IMR-90 (cell line): Measurements from ENCODE around the gene PRRG2. TPM values are rescaled to one million over a fixed set of nuclear protein-coding genes. Genes with fewer than 3 reads are reported as not detected.

Source experiments
- ATAC-seq: fragments of 200-7000 bp; cut with Tn5 transposase; 2 replicates; pipeline ENCODE4 v1.9.1; 2020; ENCODE audit warnings: low read depth, mild to moderate bottlenecking, moderate library complexity
- BruUV-seq: library from RNA; stranded (reverse); fragments of 400-500 nt; replicated peaks from 2 replicates; lab custom pipeline; 2021; lab: Mats Ljungman, UMichigan
- CTCF ChIA-PET: fragments of 300-600 bp; formaldehyde crosslinking; extraction: SDS; loops from one replicate; lab custom pipeline; 2021; ENCODE audit warnings: antibody characterized with exemption; lab: Yijun Ruan, JAX
- POLR2A ChIA-PET: fragments of 300-600 bp; sonication (Branson Sonifier 250); formaldehyde crosslinking; loops from one replicate; lab custom pipeline; 2022; ENCODE audit warnings: antibody characterized with exemption; ENCODE audit not compliant: unreplicated experiment; lab: Charles Lee
- DNase-seq: peaks from one replicate; pipeline ENCODE4 v3.0.0; 2013
- H2AFZ ChIP-seq: replicated peaks from 2 replicates; pipeline ENCODE3; 2013; ENCODE audit warnings: low read length, mild to moderate bottlenecking; ENCODE audit not compliant: poor library complexity
- H2AK5ac ChIP-seq: 2 replicates; pipeline ENCODE4 v1.6.1; 2013; ENCODE audit warnings: low read depth, low read length, inconsistent platforms
- H2AK9ac ChIP-seq: replicated peaks from 2 replicates; pipeline ENCODE3; 2013; ENCODE audit warnings: mild to moderate bottlenecking, low read depth, low read length, moderate library complexity; ENCODE audit not compliant: poor library complexity
- H2BK120ac ChIP-seq: 2 replicates; pipeline ENCODE4 v1.6.1; 2013; ENCODE audit warnings: low read depth, low read length, inconsistent platforms
- H2BK15ac ChIP-seq: 3 replicates; pipeline ENCODE4 v1.6.1; 2013; ENCODE audit warnings: low read depth, low read length, inconsistent platforms
- H2BK20ac ChIP-seq: 2 replicates; pipeline ENCODE4 v1.6.1; 2013; ENCODE audit warnings: low read depth, mild to moderate bottlenecking, inconsistent platforms, low read length, moderate library complexity
- H2BK5ac ChIP-seq: 2 replicates; pipeline ENCODE4 v1.6.1; 2013; ENCODE audit warnings: mild to moderate bottlenecking, low read depth, low read length, inconsistent platforms; ENCODE audit not compliant: poor library complexity, severe bottlenecking
- H3K14ac ChIP-seq: replicated peaks from 2 replicates; pipeline ENCODE4 v1.6.1; 2013; ENCODE audit warnings: low read depth, low read length, inconsistent platforms
- H3K18ac ChIP-seq: 2 replicates; pipeline ENCODE4 v1.6.1; 2013; ENCODE audit warnings: low read depth, low read length, control low read depth
- H3K23ac ChIP-seq: 2 replicates; pipeline ENCODE4 v1.6.1; 2013; ENCODE audit warnings: low read depth, low read length, inconsistent platforms
- H3K27ac ChIP-seq: 2 replicates; pipeline ENCODE4 v1.5.1; 2013; ENCODE audit warnings: mild to moderate bottlenecking, control low read depth, low read length; ENCODE audit not compliant: insufficient read depth
- H3K27me3 ChIP-seq: 2 replicates; pipeline ENCODE4 v1.6.1; 2013; ENCODE audit warnings: low read length; ENCODE audit not compliant: control insufficient read depth, insufficient read depth
- H3K36me3 ChIP-seq: 2 replicates; pipeline ENCODE4 v1.6.1; 2013; ENCODE audit warnings: low read length, mixed read lengths; ENCODE audit not compliant: control insufficient read depth, insufficient read depth
- H3K4ac ChIP-seq: 2 replicates; pipeline ENCODE4 v1.6.1; 2013; ENCODE audit warnings: low read depth, low read length, inconsistent platforms
- H3K4me1 ChIP-seq: 2 replicates; pipeline ENCODE4 v1.6.1; 2013; ENCODE audit warnings: low read length, mixed read lengths; ENCODE audit not compliant: control insufficient read depth, insufficient read depth
- H3K4me2 ChIP-seq: 2 replicates; pipeline ENCODE4 v1.6.1; 2013; ENCODE audit warnings: low read depth, mild to moderate bottlenecking, control low read depth, low read length, moderate library complexity
- H3K4me3 ChIP-seq: 2 replicates; pipeline ENCODE4 v1.5.1; 2013; ENCODE audit warnings: low read depth, mild to moderate bottlenecking, control low read depth, low read length, moderate library complexity; ENCODE audit not compliant: insufficient read depth
- H3K56ac ChIP-seq: 2 replicates; pipeline ENCODE4 v1.6.1; 2013; ENCODE audit warnings: low read length, inconsistent platforms; ENCODE audit not compliant: insufficient read depth; ENCODE audit errors: extremely low read depth
- H3K79me1 ChIP-seq, 2 experiments: 2 replicates each; pipeline ENCODE4 v1.6.1; 2013; ENCODE audit warnings: low read length in 2 of 2, inconsistent platforms in 1 of 2, low read depth in 1 of 2
- H3K9ac ChIP-seq: 2 replicates; pipeline ENCODE4 v1.6.1; 2013; ENCODE audit warnings: low read depth, low read length, control low read depth
- H3K9me1 ChIP-seq: 2 replicates; pipeline ENCODE4 v1.6.1; 2013; ENCODE audit warnings: low read length, inconsistent platforms; ENCODE audit not compliant: insufficient read depth
- H3K9me3 ChIP-seq: 2 replicates; pipeline ENCODE4 v1.6.1; 2013; ENCODE audit warnings: low read length; ENCODE audit not compliant: control insufficient read depth, insufficient read depth
- H4K20me1 ChIP-seq: 2 replicates; pipeline ENCODE4 v1.6.1; 2013; ENCODE audit warnings: low read length, inconsistent platforms; ENCODE audit not compliant: insufficient read depth
- H4K5ac ChIP-seq: 2 replicates; pipeline ENCODE4 v1.6.1; 2013; ENCODE audit warnings: mild to moderate bottlenecking, low read depth, low read length, control low read depth
- H4K8ac ChIP-seq, 2 experiments: 2 replicates each; pipeline ENCODE4 v1.6.1; 2013; ENCODE audit warnings: low read depth in 2 of 2, low read length in 2 of 2, control low read depth in 1 of 2, inconsistent platforms in 1 of 2
- H4K91ac ChIP-seq: 2 replicates; pipeline ENCODE4 v1.6.1; 2013; ENCODE audit warnings: low read depth, low read length, inconsistent platforms; ENCODE audit not compliant: insufficient read depth
- BHLHE40 ChIP-seq: fragments of 150-350 bp; IDR thresholded peaks from 2 replicates; pipeline ENCODE4 v1.6.1; 2016; ENCODE audit warnings: mild to moderate bottlenecking, low read depth, low read length
- CHD1 ChIP-seq: IDR thresholded peaks from 2 replicates; pipeline ENCODE4 v1.6.1; 2012; ENCODE audit warnings: low read depth, low read length, improper control_type of control experiment
- ELK1 ChIP-seq: fragments of 150-350 bp; IDR thresholded peaks from 2 replicates; pipeline ENCODE4 v1.6.1; 2016; ENCODE audit warnings: low read depth, mild to moderate bottlenecking, low read length, moderate library complexity, borderline replicate concordance
- FOS ChIP-seq: fragments of 150-350 bp; IDR thresholded peaks from 2 replicates; pipeline ENCODE4 v1.6.1; 2016; ENCODE audit warnings: low read depth, low read length
- MAFK ChIP-seq: IDR thresholded peaks from 2 replicates; pipeline ENCODE4 v1.6.1; 2012; ENCODE audit warnings: low read depth, low read length, improper control_type of control experiment
- MAZ ChIP-seq: IDR thresholded peaks from 2 replicates; pipeline ENCODE4 v1.6.1; 2012; ENCODE audit warnings: low read depth, mild to moderate bottlenecking, low read length, improper control_type of control experiment, moderate library complexity, borderline replicate concordance
- MXI1 ChIP-seq: IDR thresholded peaks from 2 replicates; pipeline ENCODE4 v1.6.1; 2012; ENCODE audit warnings: low read depth, mild to moderate bottlenecking, low read length, moderate library complexity, borderline replicate concordance
- NFE2L2 ChIP-seq: fragments of 150-350 bp; IDR thresholded peaks from 2 replicates; pipeline ENCODE4 v1.6.1; 2016; ENCODE audit warnings: low read depth, mild to moderate bottlenecking, low read length
- POLR2A ChIP-seq: IDR thresholded peaks from 2 replicates; pipeline ENCODE4 v1.6.1; 2012; ENCODE audit warnings: mild to moderate bottlenecking, low read depth, low read length
- RAD21 ChIP-seq: IDR thresholded peaks from 2 replicates; pipeline ENCODE4 v1.6.1; 2012; ENCODE audit warnings: low read length, improper control_type of control experiment
- RCOR1 ChIP-seq: IDR thresholded peaks from 2 replicates; pipeline ENCODE4 v1.6.1; 2012; ENCODE audit warnings: mild to moderate bottlenecking, low read length, improper control_type of control experiment; ENCODE audit not compliant: insufficient replicate concordance
- RFX5 ChIP-seq: IDR thresholded peaks from 2 replicates; pipeline ENCODE4 v1.8.0; 2012; ENCODE audit warnings: low read depth, mild to moderate bottlenecking, low read length, moderate library complexity
- SMC3 ChIP-seq: fragments of 150-350 bp; IDR thresholded peaks from 2 replicates; pipeline ENCODE4 v1.6.1; 2016; ENCODE audit warnings: low read depth, mild to moderate bottlenecking, antibody characterized with exemption, low read length, moderate library complexity
- WGBS, 2 experiments: methylation state at CpG; one replicate each; pipeline versions ENCODE4 v1.1.5 to v1.1.7; 2013; ENCODE audit warnings: missing lambda C conversion rate in 2 of 2; ENCODE audit not compliant: insufficient read length in 1 of 2; ENCODE audit errors: extremely low coverage in 2 of 2; 5-methylcytosine and 5-hydroxymethylcytosine counted together
- dilution Hi-C: fragments of 300-500 bp; cut with HindIII; formaldehyde crosslinking; loops from one replicate; pipeline ENCODE4 v1.14.3; 2018; ENCODE audit warnings: low sequenced_read_pairs; ENCODE audit not compliant: unreplicated experiment
- in situ Hi-C: fragments of 300-500 bp; cut with MboI; formaldehyde crosslinking; loops from 3 replicates; pipeline ENCODE4 v1.14.3; 2019; ENCODE audit warnings: low sequenced_read_pairs, inconsistent platforms, mixed read lengths
- intact Hi-C: fragments of 100-400 bp; cut with micrococcal nuclease; formaldehyde crosslinking; loops from 2 replicates; pipeline ENCODE4 v1.10.0; 2022
- polyA plus RNA-seq, 3 experiments: library from polyadenylated mRNA; depleted of rRNA; stranded (reverse); fragments of >200 nt; gene quantifications; 2 replicates each; pipeline ENCODE4 v1.2.3, GENCODE V29; 2012; ENCODE audit warnings: low replicate concordance in 1 of 3
- total RNA-seq: library from RNA; depleted of rRNA; stranded (reverse); fragments of >200 nt; gene quantifications from 2 replicates; pipeline ENCODE4 v1.2.3, GENCODE V29; 2012
- TF ChIP-seq, protein P1 (sequence below): conservative IDR thresholded peaks from 2 replicates; pipeline ENCODE4 v1.5.1; 2012; ENCODE audit warnings: mild to moderate bottlenecking, low read depth, low read length, improper control_type of control experiment

PRRG2 gene
- total and polyA plus RNA-seq, 2 of the 4 experiments (the other 2 are of a cell fraction): 0.14 to 0.54 TPM

DNA sequence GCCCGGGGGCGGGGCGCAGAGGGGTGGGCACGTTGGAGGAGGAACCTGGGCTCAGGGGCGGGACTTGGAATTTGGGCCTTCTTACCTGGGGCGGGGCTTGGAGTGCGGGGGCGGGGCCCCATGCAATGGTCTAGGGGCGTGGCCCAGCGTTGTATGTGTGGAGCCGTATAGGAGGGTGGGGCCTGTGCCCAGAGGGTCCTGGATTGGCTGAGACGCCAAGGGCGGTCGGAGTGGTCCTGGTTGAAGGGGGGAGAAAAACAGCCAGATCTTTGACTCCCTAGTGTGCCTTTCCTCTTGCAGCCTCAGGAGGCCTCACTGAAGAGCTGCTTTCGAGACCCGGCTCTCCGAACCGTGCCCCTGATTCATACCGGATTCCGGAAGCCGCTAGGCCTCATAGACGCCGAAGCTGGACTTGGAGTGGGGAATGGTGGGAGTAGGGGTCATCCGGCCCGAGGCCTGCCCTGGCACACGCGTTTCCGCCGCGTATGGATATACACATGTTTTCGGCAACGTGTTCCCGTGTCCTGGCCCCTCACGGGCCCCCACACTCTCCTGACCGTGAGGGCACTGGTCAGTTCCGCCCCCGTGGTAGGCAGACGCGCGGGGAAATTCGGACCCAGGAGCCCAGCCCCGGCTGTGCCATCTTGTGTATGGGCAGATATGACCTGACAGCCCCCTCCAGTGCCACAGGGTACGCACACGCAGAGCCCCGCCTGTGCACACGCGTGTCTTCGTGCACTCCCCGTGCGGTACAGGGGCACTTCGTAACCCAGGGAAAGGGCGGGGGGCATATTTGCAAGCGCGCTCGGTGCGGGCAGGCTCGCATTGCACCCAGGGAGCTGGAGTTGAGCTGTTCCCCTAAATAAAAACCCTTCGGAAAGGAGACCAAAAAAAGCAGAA is 9.2 kb downstream of the PRRG2 start:
- in situ Hi-C loops: no loop called here
- dilution Hi-C loops: no loop called here
- peak overlapping the region; percentile 93 for H3K14ac ChIP-seq

More for the DNA sequence above, 9.2 kb downstream of the PRRG2 start:
- WGBS, 2 experiments: 0% methylated on average over 23 of the region's 58 CpGs; no CpG with 5 or more reads in 1 of the 2 experiments
- Histone ChIP-seq H3K4me2 (peak overlapping the region; percentile 94), H4K8ac (peak overlapping the region; percentile 79 to 91), H2AK5ac (peak overlapping the region; percentile 80), H3K4me3 (peak overlapping the region; percentile 97), H3K27ac (peak overlapping the region; percentile 91), H2BK15ac (peak overlapping the region; percentile 2; the same call in 1 of the 3 replicates), H4K20me1 (peaks cover 25% of the 10 kb centered on the region), H3K9me1 (no peaks in the 10 kb centered on the region), H3K4me1 (peaks cover 7% of the 10 kb centered on the region; the same call in 1 of the 2 replicates), H2BK120ac (peak overlapping the region; percentile 69), H4K5ac (peak overlapping the region; percentile 69), H3K9me3 (no peaks in the 10 kb centered on the region), H3K27me3 (no peaks in the 10 kb centered on the region), H2AK9ac (peak overlapping the region; percentile 95), H3K4ac (peak overlapping the region; percentile 95), H3K36me3 (peaks cover 11% of the 10 kb centered on the region), H3K23ac (peak overlapping the region; percentile 86), H3K79me1 (peaks cover 6 to 27% of the 10 kb centered on the region in 2 experiments; a peak in 3 of 4 replicates), H2BK20ac (no peak overlapping the region), H3K56ac (peak overlapping the region; percentile 66; the same call in 1 of the 2 replicates), H4K91ac (peak overlapping the region; percentile 40), H2AFZ (peak overlapping the region; percentile 86), H3K18ac (peak overlapping the region; percentile 48), H2BK5ac (peak overlapping the region; percentile 91), H3K9ac (peak overlapping the region; percentile 92)
- TF ChIP-seq RAD21: no peak; the same call in 1 of the 2 replicates
- no peak for TF ChIP-seq RCOR1
- TF ChIP-seq NFE2L2: no peak
- peak; percentile 72 for TF ChIP-seq POLR2A
- no peak for TF ChIP-seq RFX5
- TF ChIP-seq FOS: no peak
- no peak for TF ChIP-seq SMC3
- no peak for TF ChIP-seq MAFK
- TF ChIP-seq CHD1: no peak
- no peak for TF ChIP-seq ELK1
- TF ChIP-seq BHLHE40: 0 out of 2 replicates have a peak, but pooled peaks have one; percentile 45
- peak; percentile 68 for TF ChIP-seq MXI1
- TF ChIP-seq MAZ: no peak
- TF ChIP-seq, protein P1, sequence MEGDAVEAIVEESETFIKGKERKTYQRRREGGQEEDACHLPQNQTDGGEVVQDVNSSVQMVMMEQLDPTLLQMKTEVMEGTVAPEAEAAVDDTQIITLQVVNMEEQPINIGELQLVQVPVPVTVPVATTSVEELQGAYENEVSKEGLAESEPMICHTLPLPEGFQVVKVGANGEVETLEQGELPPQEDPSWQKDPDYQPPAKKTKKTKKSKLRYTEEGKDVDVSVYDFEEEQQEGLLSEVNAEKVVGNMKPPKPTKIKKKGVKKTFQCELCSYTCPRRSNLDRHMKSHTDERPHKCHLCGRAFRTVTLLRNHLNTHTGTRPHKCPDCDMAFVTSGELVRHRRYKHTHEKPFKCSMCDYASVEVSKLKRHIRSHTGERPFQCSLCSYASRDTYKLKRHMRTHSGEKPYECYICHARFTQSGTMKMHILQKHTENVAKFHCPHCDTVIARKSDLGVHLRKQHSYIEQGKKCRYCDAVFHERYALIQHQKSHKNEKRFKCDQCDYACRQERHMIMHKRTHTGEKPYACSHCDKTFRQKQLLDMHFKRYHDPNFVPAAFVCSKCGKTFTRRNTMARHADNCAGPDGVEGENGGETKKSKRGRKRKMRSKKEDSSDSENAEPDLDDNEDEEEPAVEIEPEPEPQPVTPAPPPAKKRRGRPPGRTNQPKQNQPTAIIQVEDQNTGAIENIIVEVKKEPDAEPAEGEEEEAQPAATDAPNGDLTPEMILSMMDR: peak; percentile 10; the same call in 1 of the 2 replicates
- peak; percentile 85 for ATAC-seq
- no TSS peak for BruUV-seq
- POLR2A ChIA-PET: interaction anchor here (1.0 kb wide), 1 partner anchor 11 kb away, joined by 3 read pairs; no protein-coding TSS in a partner anchor
- CTCF ChIA-PET: interaction anchor here (1.5 kb wide), 1 partner anchor 11 kb away, joined by 3 read pairs; no protein-coding TSS in a partner anchor
- DNase-seq: peak; percentile 95
- intact Hi-C loops: loop anchor here (2.0 to 5.0 kb wide), 2 partner anchors 50 to 87 kb away; partner anchors contain the start of genes PRMT1 and RRAS
